Measurements from ENCODE around the gene DNAH8.

Gene DNAH8

DNA sequence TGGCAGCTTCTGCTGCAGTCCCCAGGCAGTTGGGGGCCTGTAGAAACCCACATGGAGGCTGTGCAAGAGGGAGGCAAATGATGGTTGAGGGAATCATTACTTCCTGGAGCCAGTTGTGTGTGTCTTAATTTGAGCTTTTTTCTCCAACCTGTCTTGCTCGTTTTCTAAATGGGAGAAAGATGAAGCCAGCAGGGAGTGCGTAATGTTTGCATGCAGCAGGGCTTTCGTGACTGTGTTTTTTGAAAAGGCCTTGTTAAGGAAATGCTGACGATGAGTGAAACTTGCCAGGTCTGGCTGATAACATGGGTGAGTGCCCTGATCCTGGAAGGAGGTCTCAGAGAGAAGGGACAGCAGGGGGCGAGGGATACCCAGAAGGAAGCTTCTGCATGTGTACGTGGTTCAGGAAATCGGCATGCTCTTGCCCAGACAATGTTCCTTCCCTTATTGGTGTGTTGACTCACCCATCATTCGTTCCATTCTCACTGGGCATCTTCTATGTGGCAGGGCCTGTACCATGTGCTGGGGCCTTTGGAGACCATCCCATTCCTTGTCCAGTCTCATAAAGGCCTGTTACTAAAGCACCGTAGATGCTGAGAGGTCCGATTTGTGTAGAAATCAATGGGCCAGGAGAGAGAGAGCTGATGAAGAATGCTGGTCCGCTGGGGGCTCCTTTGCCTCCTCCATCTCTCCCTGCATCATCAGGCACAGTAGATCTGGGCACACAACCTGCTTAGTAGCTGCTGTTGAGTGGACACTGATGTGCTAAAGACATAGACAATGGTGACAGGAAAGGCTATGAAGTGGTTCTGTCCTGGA, 360.9 kb downstream of the DNAH8 start:
- DNase-seq (ENCODE audit: low read depth), result no peak

GRCh38 chr6:39076623-39077535, 361.8 kb downstream of the DNAH8 start:
- DNase-seq (ENCODE audit: low read depth), result no peak

DNA sequence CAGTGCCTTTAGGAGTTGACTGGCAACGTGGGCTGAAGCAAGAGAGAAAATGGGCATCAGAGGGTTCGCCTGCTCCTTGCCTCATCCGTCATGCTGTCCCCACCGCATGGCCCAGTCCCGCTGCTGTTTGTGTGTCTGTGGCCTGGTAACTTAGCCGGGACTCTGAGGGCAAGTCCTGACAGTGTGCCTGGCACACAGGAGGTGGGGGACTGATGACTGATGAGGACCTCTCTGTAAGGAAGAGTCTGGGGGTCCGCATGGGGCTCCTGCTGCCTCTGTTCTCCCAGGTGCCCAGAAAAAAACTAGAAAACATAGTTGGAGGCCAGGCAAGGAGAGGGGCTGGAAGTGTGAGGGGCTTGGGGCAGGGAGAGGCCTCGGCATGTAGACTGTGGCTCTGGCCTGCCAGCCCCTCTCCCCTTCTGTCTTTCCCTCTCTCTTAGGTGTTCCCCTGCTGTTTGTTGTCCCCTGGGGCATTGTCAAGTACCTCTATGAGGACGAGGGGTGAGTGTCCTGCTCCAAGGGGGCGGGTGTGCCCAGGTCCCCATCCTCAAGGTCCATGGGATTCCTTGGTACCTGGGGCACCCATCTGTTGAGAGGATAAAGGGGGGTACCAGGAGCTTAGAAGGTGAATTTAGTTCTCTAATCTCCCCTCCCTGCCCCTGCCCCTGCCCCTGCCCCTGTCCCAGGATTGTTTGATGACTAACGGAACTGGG, 362.9 kb downstream of the DNAH8 start:
- DNase-seq (ENCODE audit: low read depth), result no peak

DNA sequence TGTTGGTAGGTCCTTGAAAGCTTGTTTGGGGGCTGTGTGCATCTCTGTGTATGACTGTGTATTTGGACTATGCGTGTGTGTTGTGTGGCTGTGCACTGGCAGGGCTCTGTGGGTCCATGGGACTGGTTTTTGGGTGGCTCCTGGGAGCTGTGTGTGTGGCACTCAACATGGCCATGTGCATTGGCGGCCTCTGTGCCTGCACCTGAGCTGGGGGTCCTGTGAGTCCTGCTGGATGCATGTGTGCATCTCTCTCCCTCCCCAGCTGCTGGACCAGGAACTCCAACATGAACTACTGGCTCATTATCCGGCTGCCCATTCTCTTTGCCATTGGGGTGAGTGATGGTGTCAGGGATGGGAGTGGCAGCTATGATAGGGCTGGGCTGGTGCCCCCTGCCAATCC, 363.6 kb downstream of the DNAH8 start:
- no peak for DNase-seq (ENCODE audit: low read depth)

GRCh38 chr6:39079197-39080125, 364.4 kb downstream of the DNAH8 start:
- no peak for DNase-seq (ENCODE audit: low read depth)

Data from activated T-helper 9 cell treated with anti-CD3 and anti-CD28 coated beads, Interleukin-2, amount 50 U/mL, for 16 hours (primary cell).